CD8-positive, alpha-beta memory T cell (primary cell): Measurements from ENCODE around the gene OBP2A. TPM values are rescaled to one million over a fixed set of nuclear protein-coding genes. Genes with fewer than 3 reads are reported as not detected.
"Not testable (repeated sequence)": the region's sequence is repeated elsewhere in the genome, so short reads cannot be mapped to it uniquely, and the experiment has no call there.

Experiments used
- CTCF ChIA-PET: fragments of 350-600 bp; sonication (Branson Sonifier 250); formaldehyde crosslinking; loops from one replicate; lab custom pipeline; 2021; ENCODE audit warnings: antibody characterized with exemption; lab: Charles Lee
- POLR2A ChIA-PET: fragments of 350-600 bp; sonication (Branson Sonifier 250); formaldehyde crosslinking; loops from one replicate; lab custom pipeline; 2021; ENCODE audit warnings: antibody characterized with exemption; lab: Charles Lee
- DNase-seq, 5 donors: peaks; one replicate each; pipeline versions ENCODE4 v3.0.0 to v3.0.0-alpha.2; 2020 to 2022; ENCODE audit warnings: mixed read lengths in 1 of 5
- H3K27ac ChIP-seq: one replicate; pipeline ENCODE4 v1.7.0; 2013; ENCODE audit warnings: low read depth, mild to moderate bottlenecking, low read length, moderate library complexity
- H3K27me3 ChIP-seq: 2 replicates; pipeline ENCODE4 v1.7.0; 2013; ENCODE audit warnings: low read length, mild to moderate bottlenecking; ENCODE audit not compliant: insufficient read depth, poor library complexity, severe bottlenecking
- H3K36me3 ChIP-seq: 2 replicates; pipeline ENCODE4 v1.7.0; 2013; ENCODE audit warnings: mild to moderate bottlenecking, low read length, moderate library complexity; ENCODE audit not compliant: insufficient read depth
- H3K4me1 ChIP-seq: 2 replicates; pipeline ENCODE4 v1.7.0; 2013; ENCODE audit warnings: mild to moderate bottlenecking, low read length, moderate library complexity; ENCODE audit not compliant: insufficient read depth
- H3K4me3 ChIP-seq: 2 replicates; pipeline ENCODE4 v1.7.0; 2013; ENCODE audit warnings: mild to moderate bottlenecking, low read length
- H3K9me3 ChIP-seq: 2 replicates; pipeline ENCODE4 v1.7.0; 2013; ENCODE audit warnings: mild to moderate bottlenecking, low read length
- H3K27ac Mint-ChIP-seq, 8 donors: one replicate each; pipeline ENCODE4 v1.8.0; 2020 to 2021; ENCODE audit warnings: mixed read lengths in 8 of 8, mild to moderate bottlenecking in 6 of 8, inconsistent platforms in 3 of 8, moderate library complexity in 3 of 8
- H3K27me3 Mint-ChIP-seq, 2 donors: one replicate each; pipeline ENCODE4 v1.8.0; 2020 to 2021; ENCODE audit warnings: mixed read lengths in 2 of 2, mild to moderate bottlenecking in 1 of 2, moderate library complexity in 1 of 2
- H3K36me3 Mint-ChIP-seq, 3 donors: one replicate each; pipeline ENCODE4 v1.8.0; 2020 to 2021; ENCODE audit warnings: mixed read lengths in 3 of 3, inconsistent platforms in 1 of 3, mild to moderate bottlenecking in 1 of 3
- H3K4me1 Mint-ChIP-seq, 3 donors: one replicate each; pipeline ENCODE4 v1.8.0; 2020 to 2021; ENCODE audit warnings: mixed read lengths in 3 of 3, inconsistent platforms in 1 of 3, mild to moderate bottlenecking in 1 of 3
- H3K4me3 Mint-ChIP-seq, 7 donors: one replicate each; pipeline ENCODE4 v1.8.0; 2020 to 2021; ENCODE audit warnings: mixed read lengths in 7 of 7, mild to moderate bottlenecking in 6 of 7, moderate library complexity in 4 of 7, inconsistent platforms in 2 of 7
- H3K9me3 Mint-ChIP-seq, 5 donors: one replicate each; pipeline ENCODE4 v1.8.0; 2020 to 2022; ENCODE audit warnings: mixed read lengths in 5 of 5, mild to moderate bottlenecking in 3 of 5, moderate library complexity in 2 of 5, inconsistent platforms in 1 of 5
- polyA plus RNA-seq: library from polyadenylated mRNA; unstranded; fragments of 300-500 nt; fragmentation: Illumina TruSeq; gene quantifications from one replicate; pipeline ENCODE4 v1.2.3, GENCODE V29; 2021
- total RNA-seq, 2 experiments: library from RNA; stranded (reverse); gene quantifications; one replicate each; pipeline ENCODE4 v1.2.3, GENCODE V29; 2021

Gene OBP2A
- total and polyA plus RNA-seq, 3 experiments from 2014 or later = not detected

DNA sequence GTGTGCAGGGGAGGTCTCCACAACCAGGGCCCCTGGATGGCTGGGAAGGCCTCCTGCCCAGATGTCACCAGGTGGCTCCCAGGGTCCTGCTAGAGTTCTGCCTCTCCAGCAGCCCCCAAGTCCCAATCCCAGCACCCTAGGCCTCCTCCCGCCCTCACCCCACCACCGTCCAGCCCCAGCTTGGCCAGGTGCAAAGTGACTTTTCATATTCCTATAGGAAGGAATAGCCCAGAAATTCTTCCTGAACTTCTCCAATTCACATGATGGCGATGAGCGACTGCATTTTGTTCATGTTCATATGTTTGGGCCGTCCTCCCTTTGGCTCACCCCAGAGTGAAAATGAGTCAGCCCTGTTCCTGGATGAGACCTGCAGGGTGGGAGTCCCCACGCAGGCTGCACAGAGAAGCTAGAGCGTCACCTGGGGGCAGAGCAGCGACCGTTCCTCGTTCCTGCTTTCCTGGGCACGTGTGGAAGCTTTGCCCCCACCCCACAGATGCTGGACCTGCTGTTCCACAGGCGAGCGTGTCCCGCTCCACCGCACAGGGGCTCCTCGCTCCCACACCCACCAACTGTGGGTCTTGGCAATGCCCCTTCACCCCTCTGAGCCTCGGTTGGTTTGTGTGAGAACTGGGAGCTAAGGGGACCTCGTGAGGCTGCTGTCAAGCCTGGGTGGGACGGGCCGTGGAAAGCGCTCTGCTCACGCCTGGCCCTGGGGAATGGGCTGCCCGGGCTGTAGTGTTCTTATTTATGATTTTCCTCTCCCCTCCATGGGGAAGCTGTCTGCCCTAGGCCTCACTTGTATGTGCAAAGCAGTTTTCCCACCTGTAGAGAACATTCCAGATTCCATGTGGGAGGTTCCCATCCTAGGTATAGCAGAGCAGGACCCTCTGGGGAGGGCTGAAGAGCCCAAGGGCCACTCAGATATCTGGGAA lies 38.6 kb upstream of the OBP2A start:
- H3K36me3 Mint-ChIP-seq = peaks cover 5 to 29% (median 7%) of the 10 kb centered on the region in 3 donors
- ChIA-PET POLR2A (no interaction called here), CTCF (no interaction called here)
- Histone ChIP-seq H3K27ac (no peak overlapping the region), H3K36me3 (peaks cover 18% of the 10 kb centered on the region), H3K4me3 (no peak overlapping the region), H3K9me3 (no peaks in the 10 kb centered on the region), H3K4me1 (peaks cover 9% of the 10 kb centered on the region), H3K27me3 (no peaks in the 10 kb centered on the region)
- peak overlapping the region in 1 of 8 donors; percentile 57 for H3K27ac Mint-ChIP-seq
- H3K27me3 Mint-ChIP-seq = no peaks in the 10 kb centered on the region
- no peak overlapping the region for H3K4me3 Mint-ChIP-seq
- H3K4me1 Mint-ChIP-seq = peaks cover 9 to 15% (median 14%) of the 10 kb centered on the region in 3 donors
- peaks cover 6 to 14% (median 8%) of the 10 kb centered on the region in 5 donors for H3K9me3 Mint-ChIP-seq
- peak in 1 of 5 donors; percentile 30 for DNase-seq

GRCh38 chr9:135508211-135508820 lies 37.6 kb upstream of the OBP2A start:
- Mint-ChIP-seq H3K36me3 (peaks cover 4 to 21% (median 7%) of the 10 kb centered on the region in 3 donors), H3K27ac (no peak overlapping the region), H3K4me1 (peaks cover 5 to 9% (median 5%) of the 10 kb centered on the region in 3 donors), H3K9me3 (peaks cover 6 to 14% (median 8%) of the 10 kb centered on the region in 5 donors), H3K4me3 (peak overlapping the region in 1 of 7 donors; percentile 37), H3K27me3 (no peaks in the 10 kb centered on the region)
- H3K27me3 ChIP-seq = no peaks in the 10 kb centered on the region
- peaks cover 10% of the 10 kb centered on the region for H3K36me3 ChIP-seq
- no peaks in the 10 kb centered on the region for H3K9me3 ChIP-seq
- no peak overlapping the region for H3K27ac ChIP-seq
- H3K4me3 ChIP-seq = no peak overlapping the region
- POLR2A ChIA-PET = no interaction called here
- CTCF ChIA-PET = no interaction called here
- DNase-seq = no peak
- H3K4me1 ChIP-seq = peaks cover 4% of the 10 kb centered on the region

DNA sequence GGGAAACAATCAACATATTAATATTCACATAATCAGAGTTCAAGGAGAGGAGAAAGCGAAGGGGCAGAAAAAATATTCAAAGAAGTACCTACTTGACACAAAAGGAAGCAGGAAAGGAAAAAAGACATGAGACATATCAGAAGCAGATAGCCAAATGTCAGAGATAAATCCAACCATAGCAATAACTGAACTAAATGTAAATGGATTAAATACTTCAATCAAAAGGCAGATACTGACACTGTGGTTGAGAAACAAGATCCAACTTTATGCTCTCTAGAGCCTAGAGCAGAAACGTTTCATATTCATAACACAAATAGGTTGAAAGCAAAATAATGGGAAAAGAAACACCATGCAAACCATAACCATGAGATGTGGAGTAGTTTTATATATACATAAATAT lies 36.5 kb upstream of the OBP2A start:
- Mint-ChIP-seq H3K36me3 (peaks cover 1 to 9% (median 7%) of the 10 kb centered on the region in 3 donors), H3K4me1 (peaks cover 2 to 4% (median 3%) of the 10 kb centered on the region in 3 donors), H3K27me3 (no peaks in the 10 kb centered on the region), H3K27ac (no peak overlapping the region), H3K4me3 (peak overlapping the region in 1 of 7 donors; percentile 22), H3K9me3 (peaks cover 6 to 14% (median 8%) of the 10 kb centered on the region in 5 donors)
- H3K4me1 ChIP-seq = peaks cover under 1% of the 10 kb centered on the region
- no peaks in the 10 kb centered on the region for H3K27me3 ChIP-seq
- no peak overlapping the region for H3K27ac ChIP-seq
- no peak for DNase-seq
- ChIA-PET CTCF (no interaction called here), POLR2A (no interaction called here)
- H3K36me3 ChIP-seq = peaks cover 1% of the 10 kb centered on the region
- no peaks in the 10 kb centered on the region for H3K9me3 ChIP-seq
- H3K4me3 ChIP-seq = no peak overlapping the region

DNA sequence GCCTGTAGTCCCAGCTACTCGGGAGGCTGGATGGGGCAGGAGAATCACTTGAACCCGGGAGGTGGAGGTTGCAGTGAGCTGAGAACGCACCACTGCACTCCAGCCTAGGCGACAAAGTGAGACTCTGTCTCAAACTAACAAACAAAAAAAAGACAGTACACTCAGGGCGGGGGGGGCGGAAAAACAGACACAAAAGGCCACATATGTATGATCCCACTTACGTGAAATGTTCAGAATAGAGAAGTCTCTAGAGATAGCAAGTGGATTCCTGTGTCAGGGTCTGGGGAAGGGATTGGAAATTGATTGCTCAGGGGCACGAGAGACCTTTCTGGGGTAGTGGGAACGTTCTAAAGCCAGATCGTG lies 33.7 kb upstream of the OBP2A start:
- H3K4me1 Mint-ChIP-seq = no peaks in the 10 kb centered on the region
- DNase-seq = peak in 1 of 5 donors; percentile 10
- H3K36me3 ChIP-seq = no peaks in the 10 kb centered on the region
- H3K36me3 Mint-ChIP-seq = peaks cover 0 to 7% (median 0%) of the 10 kb centered on the region in 3 donors
- POLR2A ChIA-PET = no interaction called here
- no peak overlapping the region for H3K27ac Mint-ChIP-seq
- no peak overlapping the region for H3K27ac ChIP-seq
- peaks cover 6 to 14% (median 6%) of the 10 kb centered on the region in 5 donors for H3K9me3 Mint-ChIP-seq
- no peaks in the 10 kb centered on the region for H3K27me3 Mint-ChIP-seq
- no peaks in the 10 kb centered on the region for H3K9me3 ChIP-seq
- CTCF ChIA-PET = no interaction called here
- H3K4me3 ChIP-seq = no peak overlapping the region
- H3K27me3 ChIP-seq = no peaks in the 10 kb centered on the region
- no peaks in the 10 kb centered on the region for H3K4me1 ChIP-seq
- no peak overlapping the region for H3K4me3 Mint-ChIP-seq

DNA sequence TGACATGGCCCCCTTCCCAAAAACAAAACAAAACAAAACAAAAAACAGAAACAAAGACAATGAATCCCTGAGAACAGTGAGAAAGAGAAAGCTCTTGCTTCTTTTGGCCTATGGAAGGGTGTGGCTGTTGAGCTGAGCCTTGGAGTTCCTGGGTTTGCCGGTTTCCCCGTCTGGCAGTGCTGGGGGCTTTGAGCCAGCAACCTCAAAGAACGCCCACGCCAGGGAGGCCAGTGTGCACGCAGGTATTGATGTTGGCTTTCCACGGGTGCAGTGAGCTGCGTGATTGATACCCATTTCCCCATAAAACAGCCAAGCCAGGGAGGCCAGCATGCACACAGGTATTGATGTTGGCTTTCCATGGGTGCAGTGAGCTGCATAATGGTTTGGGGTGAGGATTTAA lies 33.0 kb upstream of the OBP2A start:
- Mint-ChIP-seq H3K27ac (no peak overlapping the region), H3K9me3 (peaks cover 5 to 14% (median 6%) of the 10 kb centered on the region in 5 donors), H3K27me3 (no peaks in the 10 kb centered on the region), H3K36me3 (peaks cover 0 to 7% (median 0%) of the 10 kb centered on the region in 3 donors), H3K4me3 (no peak overlapping the region), H3K4me1 (no peaks in the 10 kb centered on the region)
- H3K4me1 ChIP-seq = no peaks in the 10 kb centered on the region
- CTCF ChIA-PET = no interaction called here
- H3K4me3 ChIP-seq = no peak overlapping the region
- no peaks in the 10 kb centered on the region for H3K27me3 ChIP-seq
- H3K9me3 ChIP-seq = no peaks in the 10 kb centered on the region
- H3K27ac ChIP-seq = no peak overlapping the region
- POLR2A ChIA-PET = no interaction called here
- DNase-seq = no peak
- H3K36me3 ChIP-seq = no peaks in the 10 kb centered on the region

DNA sequence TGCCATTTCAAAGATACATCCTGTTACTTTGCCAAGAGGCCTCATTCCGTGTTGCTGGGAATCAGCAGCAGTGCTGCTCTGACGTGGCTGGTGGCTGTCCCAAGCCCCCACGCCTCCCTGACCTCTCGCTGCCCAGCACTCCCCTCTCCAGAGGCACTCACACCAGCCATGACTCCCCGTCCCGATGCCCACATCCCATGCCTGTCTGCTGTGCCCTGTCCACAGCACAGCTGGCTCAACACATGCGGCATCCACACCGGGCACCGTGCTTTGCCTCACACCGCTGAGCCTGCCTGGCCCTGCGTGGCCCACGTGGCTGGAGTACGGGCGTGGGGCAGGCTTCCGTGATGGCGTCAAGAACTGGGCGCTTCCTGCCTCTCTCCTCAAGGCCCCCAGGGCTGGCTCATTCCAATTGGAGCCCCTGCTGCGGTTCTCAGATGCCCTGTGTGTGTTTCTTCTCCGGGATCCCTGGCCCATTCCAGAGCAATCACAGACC lies 32.5 kb upstream of the OBP2A start:
- peaks cover 6 to 14% (median 6%) of the 10 kb centered on the region in 5 donors for H3K9me3 Mint-ChIP-seq
- no peaks in the 10 kb centered on the region for H3K36me3 ChIP-seq
- ChIA-PET POLR2A (no interaction called here), CTCF (no interaction called here)
- no peaks in the 10 kb centered on the region for H3K4me1 Mint-ChIP-seq
- H3K27ac Mint-ChIP-seq = peak overlapping the region in 1 of 8 donors; percentile 14
- no peaks in the 10 kb centered on the region for H3K27me3 ChIP-seq
- H3K27me3 Mint-ChIP-seq = no peaks in the 10 kb centered on the region
- no peak overlapping the region for H3K27ac ChIP-seq
- DNase-seq = no peak
- H3K4me3 ChIP-seq = no peak overlapping the region
- H3K4me1 ChIP-seq = no peaks in the 10 kb centered on the region
- peaks cover 0 to 7% (median 0%) of the 10 kb centered on the region in 3 donors for H3K36me3 Mint-ChIP-seq
- H3K4me3 Mint-ChIP-seq = no peak overlapping the region
- no peaks in the 10 kb centered on the region for H3K9me3 ChIP-seq

DNA sequence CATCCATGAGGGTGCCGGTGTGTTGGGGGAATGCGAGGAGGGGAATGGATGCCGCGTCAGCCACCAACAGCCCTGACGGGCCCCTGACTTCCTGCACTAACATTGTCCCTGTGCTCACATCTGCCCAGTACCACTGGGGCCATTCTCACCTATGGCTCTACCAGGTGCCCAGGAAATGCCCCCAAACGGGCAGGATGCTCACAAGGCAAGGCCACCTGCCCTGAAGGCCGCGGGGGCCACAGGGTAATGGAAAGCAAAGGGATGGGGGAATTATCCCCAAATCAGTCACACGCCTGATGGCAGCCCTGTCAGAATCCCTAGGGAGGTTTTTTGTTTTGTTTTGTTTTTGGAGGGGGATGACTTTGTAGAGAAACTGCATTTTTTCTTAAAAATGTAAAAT lies 32.0 kb upstream of the OBP2A start:
- H3K27ac Mint-ChIP-seq, H3K27me3 Mint-ChIP-seq: not testable (repeated sequence)
- peaks cover 4 to 11% (median 6%) of the 10 kb centered on the region in 5 donors for H3K9me3 Mint-ChIP-seq

More for the DNA sequence above, 32.0 kb upstream of the OBP2A start:
- H3K27ac ChIP-seq, H3K4me1 ChIP-seq, H3K27me3 ChIP-seq, H3K4me3 Mint-ChIP-seq, DNase-seq, POLR2A ChIA-PET, H3K4me1 Mint-ChIP-seq, H3K4me3 ChIP-seq, H3K36me3 Mint-ChIP-seq, H3K36me3 ChIP-seq, H3K9me3 ChIP-seq: not testable (repeated sequence)
- CTCF ChIA-PET = interaction anchor here (1.0 kb wide), 1 partner anchor 9 kb away, joined by 3 read pairs; no protein-coding TSS in a partner anchor
